C4-2B (cell line): ENCODE results near the gene NEDD4L.

Experiments used
- ZFX ChIP-seq: fragments of 450-650 bp; IDR thresholded peaks from 2 replicates; pipeline ENCODE4 v1.6.1; 2017
- TF ChIP-seq, protein P1 (sequence below): fragments of 450-650 bp; conservative IDR thresholded peaks from 2 replicates; pipeline ENCODE4 v1.5.1; 2017; ENCODE audit warnings: mild to moderate bottlenecking

GRCh38 chr18:58116818-58117217 is 72.8 kb downstream of the NEDD4L start:
- TF ChIP-seq, protein P1, sequence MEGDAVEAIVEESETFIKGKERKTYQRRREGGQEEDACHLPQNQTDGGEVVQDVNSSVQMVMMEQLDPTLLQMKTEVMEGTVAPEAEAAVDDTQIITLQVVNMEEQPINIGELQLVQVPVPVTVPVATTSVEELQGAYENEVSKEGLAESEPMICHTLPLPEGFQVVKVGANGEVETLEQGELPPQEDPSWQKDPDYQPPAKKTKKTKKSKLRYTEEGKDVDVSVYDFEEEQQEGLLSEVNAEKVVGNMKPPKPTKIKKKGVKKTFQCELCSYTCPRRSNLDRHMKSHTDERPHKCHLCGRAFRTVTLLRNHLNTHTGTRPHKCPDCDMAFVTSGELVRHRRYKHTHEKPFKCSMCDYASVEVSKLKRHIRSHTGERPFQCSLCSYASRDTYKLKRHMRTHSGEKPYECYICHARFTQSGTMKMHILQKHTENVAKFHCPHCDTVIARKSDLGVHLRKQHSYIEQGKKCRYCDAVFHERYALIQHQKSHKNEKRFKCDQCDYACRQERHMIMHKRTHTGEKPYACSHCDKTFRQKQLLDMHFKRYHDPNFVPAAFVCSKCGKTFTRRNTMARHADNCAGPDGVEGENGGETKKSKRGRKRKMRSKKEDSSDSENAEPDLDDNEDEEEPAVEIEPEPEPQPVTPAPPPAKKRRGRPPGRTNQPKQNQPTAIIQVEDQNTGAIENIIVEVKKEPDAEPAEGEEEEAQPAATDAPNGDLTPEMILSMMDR, result no peak
- TF ChIP-seq ZFX, result no peak
